ENCODE results near the gene ATRNL1. TPM values are rescaled to one million over a fixed set of nuclear protein-coding genes. Genes with fewer than 3 reads are reported as not detected.

ATRNL1 gene
- polyA plus RNA-seq, 1 of the 3 experiments (the other 2 are of a cell fraction), result 0.67 TPM

DNA sequence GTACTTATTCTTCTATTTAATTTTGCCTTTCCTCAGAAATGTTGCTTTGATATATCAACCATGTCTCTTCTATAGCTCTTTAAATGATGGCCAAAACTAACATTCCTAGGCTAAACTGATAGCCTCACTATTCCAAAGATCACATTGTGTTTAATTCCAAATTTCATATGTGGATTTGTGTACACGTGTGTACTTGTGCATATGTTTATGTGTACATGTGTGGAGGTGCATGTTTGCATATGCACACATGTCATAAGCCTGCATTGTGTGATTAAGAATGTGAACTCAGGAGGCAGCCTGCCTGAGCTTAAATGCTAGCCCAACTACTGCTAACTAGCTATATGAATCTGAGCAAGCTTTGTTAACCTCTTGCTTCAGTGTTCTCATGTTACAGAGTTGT lies 753.4 kb downstream of the ATRNL1 start:
- H2AFZ ChIP-seq (ENCODE audit: low read depth), result no peak overlapping the region
- TF ChIP-seq POLR2AphosphoS5 (IDR thresholded peaks at IDR 0.05; ENCODE audit: low read depth, low read length) (no peak), RCOR1 (IDR thresholded peaks at IDR 0.05; ENCODE audit: low read length) (no peak), TAF1 (IDR thresholded peaks at IDR 0.05; ENCODE audit: borderline replicate concordance, low read depth, low read length) (no peak), GABPA (IDR thresholded peaks at IDR 0.05; ENCODE audit: low read depth) (no peak), EZH2phosphoT487 (IDR thresholded peaks at IDR 0.05; ENCODE audit: borderline replicate concordance, low read depth) (no peak), NRF1 (IDR thresholded peaks at IDR 0.05; ENCODE audit: low read depth, low read length) (no peak), JUND (IDR thresholded peaks at IDR 0.05) (no peak), EP300 (IDR thresholded peaks at IDR 0.05; ENCODE audit: borderline replicate concordance in 1 of 2, low read depth in 1 of 2, low read length in 1 of 2) (no peak), SMC3 (IDR thresholded peaks at IDR 0.05; ENCODE audit: low read depth, low read length) (no peak), YY1 (IDR thresholded peaks at IDR 0.05; ENCODE audit: low read depth) (no peak), FOXM1 (IDR thresholded peaks at IDR 0.05; ENCODE audit: low read depth) (no peak), GATA2 (CRISPR knock-in tag; IDR thresholded peaks at IDR 0.05) (no peak), RFX5 (IDR thresholded peaks at IDR 0.05; ENCODE audit: low read length) (no peak), RXRA (IDR thresholded peaks at IDR 0.05; ENCODE audit: borderline replicate concordance, low read depth) (no peak), CHD2 (IDR thresholded peaks at IDR 0.05; ENCODE audit: low read length, partially characterized antibody) (no peak)
- TF ChIP-seq, protein P1, sequence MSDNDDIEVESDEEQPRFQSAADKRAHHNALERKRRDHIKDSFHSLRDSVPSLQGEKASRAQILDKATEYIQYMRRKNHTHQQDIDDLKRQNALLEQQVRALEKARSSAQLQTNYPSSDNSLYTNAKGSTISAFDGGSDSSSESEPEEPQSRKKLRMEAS (IDR thresholded peaks at IDR 0.05; ENCODE audit: low read depth), result no peak
- no peaks in the 10 kb centered on the region for H3K9me3 ChIP-seq
- no peaks in the 10 kb centered on the region for H3K27me3 ChIP-seq (ENCODE audit: insufficient read depth)
- ChIA-PET POLR2A (no interaction called here), CTCF (no interaction called here)
- H3K9me2 ChIP-seq, result no peaks in the 10 kb centered on the region
- no peaks in the 10 kb centered on the region for H3F3A ChIP-seq (replicated peaks; ENCODE audit: insufficient read depth)
- no peak overlapping the region for H3K4me2 ChIP-seq
- H3K27ac ChIP-seq (ENCODE audit: low read depth in 2 of 2, low read length in 1 of 2), result no peak overlapping the region
- H3K36me3 ChIP-seq (replicated peaks in 1 of 2; ENCODE audit: control insufficient read depth in 1 of 2, insufficient read depth in 2 of 2, low read length in 1 of 2), result no peaks in the 10 kb centered on the region
- no peaks in the 10 kb centered on the region for H4K20me1 ChIP-seq (ENCODE audit: insufficient read depth)
- H3K4me1 ChIP-seq (ENCODE audit: control insufficient read depth in 1 of 2, insufficient read depth in 2 of 2, low read depth in 1 of 2, low read length in 1 of 2), result no peaks in the 10 kb centered on the region; a peak in 1 of 4 replicates
- H3K79me2 ChIP-seq (ENCODE audit: insufficient read depth), result no peaks in the 10 kb centered on the region
- H3K9ac ChIP-seq, result no peak overlapping the region
- DNase-seq, result no peak
- H3K4me3 ChIP-seq (ENCODE audit: low read depth in 2 of 2, low read length in 1 of 2), result no peak overlapping the region
- 58% methylated on average over 1 of the region's 1 CpG for WGBS (ENCODE audit: low lambda C conversion rate)

GRCh38 chr10:115849197-115849596 lies 756.0 kb downstream of the ATRNL1 start:
- Histone ChIP-seq H3K9ac (no peak overlapping the region), H3K27me3 (ENCODE audit: insufficient read depth) (no peaks in the 10 kb centered on the region), H3K9me3 (no peaks in the 10 kb centered on the region), H2AFZ (ENCODE audit: low read depth) (no peak overlapping the region), H3K9me2 (no peaks in the 10 kb centered on the region), H3K4me3 (ENCODE audit: low read depth in 2 of 2, low read length in 1 of 2) (no peak overlapping the region), H3K4me2 (no peak overlapping the region), H3K27ac (ENCODE audit: low read depth in 2 of 2, low read length in 1 of 2) (no peak overlapping the region), H3K79me2 (ENCODE audit: insufficient read depth) (no peaks in the 10 kb centered on the region), H4K20me1 (ENCODE audit: insufficient read depth) (no peaks in the 10 kb centered on the region), H3F3A (replicated peaks; ENCODE audit: insufficient read depth) (no peaks in the 10 kb centered on the region), H3K4me1 (ENCODE audit: control insufficient read depth in 1 of 2, insufficient read depth in 2 of 2, low read depth in 1 of 2, low read length in 1 of 2) (no peaks in the 10 kb centered on the region; a peak in 1 of 4 replicates), H3K36me3 (replicated peaks in 1 of 2; ENCODE audit: control insufficient read depth in 1 of 2, insufficient read depth in 2 of 2, low read length in 1 of 2) (no peaks in the 10 kb centered on the region)
- ChIA-PET POLR2A (no interaction called here), CTCF (no interaction called here)
- 30% methylated on average over 2 of the region's 2 CpGs for WGBS (ENCODE audit: low lambda C conversion rate)
- no peak for DNase-seq
- TF ChIP-seq RAD21 (IDR thresholded peaks at IDR 0.05; ENCODE audit: low read length), result no peak
- no peak for TF ChIP-seq MXI1 (IDR thresholded peaks at IDR 0.05; ENCODE audit: low read depth, low read length)
- no peak for TF ChIP-seq JUND (IDR thresholded peaks at IDR 0.05)
- TF ChIP-seq NFIC (IDR thresholded peaks at IDR 0.05; ENCODE audit: borderline replicate concordance), result no peak
- TF ChIP-seq, protein P2, sequence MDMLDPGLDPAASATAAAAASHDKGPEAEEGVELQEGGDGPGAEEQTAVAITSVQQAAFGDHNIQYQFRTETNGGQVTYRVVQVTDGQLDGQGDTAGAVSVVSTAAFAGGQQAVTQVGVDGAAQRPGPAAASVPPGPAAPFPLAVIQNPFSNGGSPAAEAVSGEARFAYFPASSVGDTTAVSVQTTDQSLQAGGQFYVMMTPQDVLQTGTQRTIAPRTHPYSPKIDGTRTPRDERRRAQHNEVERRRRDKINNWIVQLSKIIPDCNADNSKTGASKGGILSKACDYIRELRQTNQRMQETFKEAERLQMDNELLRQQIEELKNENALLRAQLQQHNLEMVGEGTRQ (IDR thresholded peaks at IDR 0.05; ENCODE audit: borderline replicate concordance, low read depth, low read length), result no peak
- TF ChIP-seq CTCF (IDR thresholded peaks at IDR 0.05), result no peak
- TF ChIP-seq GABPA (IDR thresholded peaks at IDR 0.05; ENCODE audit: low read depth), result no peak
- TF ChIP-seq, protein P3, sequence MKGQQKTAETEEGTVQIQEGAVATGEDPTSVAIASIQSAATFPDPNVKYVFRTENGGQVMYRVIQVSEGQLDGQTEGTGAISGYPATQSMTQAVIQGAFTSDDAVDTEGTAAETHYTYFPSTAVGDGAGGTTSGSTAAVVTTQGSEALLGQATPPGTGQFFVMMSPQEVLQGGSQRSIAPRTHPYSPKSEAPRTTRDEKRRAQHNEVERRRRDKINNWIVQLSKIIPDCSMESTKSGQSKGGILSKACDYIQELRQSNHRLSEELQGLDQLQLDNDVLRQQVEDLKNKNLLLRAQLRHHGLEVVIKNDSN (IDR thresholded peaks at IDR 0.05; ENCODE audit: borderline replicate concordance, low read depth), result no peak
- TF ChIP-seq IRF3 (IDR thresholded peaks at IDR 0.05; ENCODE audit: low read depth, low read length), result no peak
- TF ChIP-seq MEF2A (IDR thresholded peaks at IDR 0.05; ENCODE audit: borderline replicate concordance, low read depth), result no peak
- no peak for TF ChIP-seq GATA2 (CRISPR knock-in tag; IDR thresholded peaks at IDR 0.05)
